Measurements from ENCODE around the gene EMX2.

GRCh38 chr10:117533507-117534281, 8.9 kb upstream of the EMX2 start:
- TF ChIP-seq SPI1 (IDR thresholded peaks at IDR 0.05; ENCODE audit: borderline replicate concordance, insufficient read depth, low read depth, low read length) = no peak
- TF ChIP-seq RCOR1 (conservative IDR thresholded peaks at IDR 0.05; ENCODE audit: low read depth, low read length) = no peak

Measured in GM12878 (cell line).